Right hindlimb (tissue), 1 donor: Measurements from ENCODE around the gene SLC46A2.

Source experiments
- DNase-seq: peaks from one replicate; pipeline ENCODE4 v3.0.0-alpha.2; 2018

SLC46A2 gene

DNA sequence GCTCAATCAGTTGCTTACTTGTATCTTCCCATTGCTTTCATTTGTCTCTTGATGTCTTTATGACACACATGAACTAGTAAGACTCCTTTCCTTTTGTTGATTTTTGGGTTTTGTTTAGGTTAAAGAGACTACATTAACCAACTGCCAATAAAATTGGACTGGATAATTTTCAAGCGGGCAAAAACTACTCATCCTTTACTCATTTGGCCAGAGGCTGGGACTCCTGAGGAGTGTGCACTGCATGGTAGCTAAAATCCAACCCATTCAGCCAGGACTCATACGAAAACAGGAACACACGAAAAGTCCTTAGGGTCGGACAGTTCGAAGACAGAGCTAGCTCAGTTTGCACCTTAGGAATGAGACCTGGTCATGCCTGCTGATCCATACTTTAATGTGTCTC, 6.0 kb downstream of the SLC46A2 start:
- DNase-seq, result no peak

DNA sequence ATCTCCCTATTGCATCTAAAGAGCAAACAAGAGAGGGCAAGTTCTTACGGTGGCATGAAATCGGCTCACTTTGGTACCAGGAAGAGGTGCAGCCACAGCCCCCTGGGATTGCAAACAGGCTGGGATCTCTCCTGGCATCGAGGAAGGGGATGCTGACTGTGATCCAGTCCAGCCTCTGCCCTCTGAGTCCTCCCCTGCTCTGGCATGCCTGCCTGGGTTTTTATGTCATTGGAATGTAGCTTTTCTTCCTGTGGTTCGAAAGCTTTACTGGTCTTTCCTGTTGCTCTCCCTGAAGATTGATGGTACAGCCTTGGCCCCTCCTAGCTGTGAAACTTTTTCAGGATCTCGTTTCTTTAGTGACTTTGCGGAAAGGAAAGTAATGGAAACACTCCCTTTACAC, 6.6 kb downstream of the SLC46A2 start:
- no peak for DNase-seq

DNA sequence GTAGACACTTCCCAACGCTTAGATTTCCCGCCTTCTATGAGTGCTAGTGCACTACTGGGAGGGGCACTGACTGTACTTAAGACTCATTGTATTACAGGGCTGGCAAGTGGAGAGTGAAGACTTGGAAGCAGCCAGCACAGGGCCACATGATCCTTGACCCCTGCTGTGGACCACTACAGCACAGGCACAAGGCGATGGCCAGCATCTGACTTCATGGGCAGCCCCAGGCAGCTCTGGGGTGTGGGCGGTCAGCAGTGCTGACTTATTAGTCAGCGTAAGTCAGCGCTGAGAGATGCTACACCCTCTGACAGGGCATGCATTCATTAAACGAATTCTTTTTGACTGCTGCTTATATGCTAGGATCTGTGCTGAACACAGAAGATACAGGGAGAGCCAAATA, 9.3 kb downstream of the SLC46A2 start:
- DNase-seq, result no peak

DNA sequence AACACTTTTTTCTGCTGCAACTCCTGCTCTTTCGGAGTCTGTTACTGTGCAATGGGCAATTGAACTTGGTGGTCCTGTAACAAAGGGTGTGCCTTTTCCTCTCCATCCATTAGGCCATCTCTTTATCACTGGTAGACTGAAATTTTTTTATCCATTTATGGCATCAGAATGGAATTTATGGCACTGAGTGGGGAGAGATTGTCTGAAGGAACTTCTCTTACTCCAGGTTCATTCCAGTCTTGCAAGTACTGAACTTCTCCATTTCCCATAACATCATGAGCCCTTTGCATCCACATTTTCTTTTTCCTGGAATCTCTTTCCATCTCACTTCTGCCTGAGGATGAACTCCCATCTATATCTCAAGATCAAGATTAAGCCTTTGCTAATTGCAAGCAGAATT, 10.0 kb downstream of the SLC46A2 start:
- DNase-seq, result no peak

DNA sequence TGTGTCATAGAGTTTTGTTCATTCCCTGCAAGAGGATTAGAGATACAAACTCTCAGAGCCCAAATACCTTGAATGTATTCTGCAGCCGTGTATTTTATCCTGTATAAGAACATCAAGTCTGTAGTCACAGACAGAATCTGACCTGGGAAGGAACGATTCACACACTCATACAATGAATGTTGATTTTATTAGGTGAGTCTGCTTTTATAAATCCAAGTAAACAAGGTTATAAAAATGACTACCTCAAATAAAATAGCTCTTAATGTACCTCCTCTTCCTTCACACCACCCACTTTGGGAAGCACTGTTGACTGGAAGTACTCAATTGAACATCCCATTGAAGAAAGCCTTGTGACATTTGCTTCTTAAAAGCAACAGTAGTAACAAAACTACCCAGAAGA, 11.9 kb downstream of the SLC46A2 start:
- DNase-seq, result no peak

DNA sequence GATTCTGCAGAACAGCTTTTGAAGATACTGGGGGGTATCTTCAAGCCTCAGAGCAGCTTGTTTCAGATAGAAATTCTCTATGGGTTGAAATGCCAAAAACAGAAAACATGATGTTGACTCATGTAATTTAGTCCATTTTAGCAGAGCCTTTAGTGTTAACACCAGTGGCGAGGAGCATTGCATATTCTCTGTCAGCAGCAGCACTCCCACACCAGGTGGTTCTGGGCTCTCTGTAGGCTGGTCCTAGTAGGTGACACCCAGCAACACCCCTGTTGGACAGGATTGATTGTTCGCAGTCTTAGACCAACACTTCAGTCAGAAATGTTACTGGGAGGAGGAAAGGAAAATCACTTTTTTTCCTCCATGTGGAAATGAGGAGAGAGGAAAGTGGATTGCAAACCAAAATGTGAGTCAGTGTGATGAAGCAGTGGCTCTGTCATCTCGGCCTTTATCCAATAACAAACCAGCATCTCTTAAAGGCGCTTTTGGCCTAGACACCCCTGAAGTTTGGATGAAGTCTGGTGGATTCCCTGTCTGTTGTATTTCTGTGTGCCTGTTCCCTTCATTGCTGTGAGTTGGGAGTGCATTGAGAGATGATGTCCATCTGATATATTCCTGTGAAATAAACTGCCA, 16.8 kb downstream of the SLC46A2 start:
- no peak for DNase-seq

DNA sequence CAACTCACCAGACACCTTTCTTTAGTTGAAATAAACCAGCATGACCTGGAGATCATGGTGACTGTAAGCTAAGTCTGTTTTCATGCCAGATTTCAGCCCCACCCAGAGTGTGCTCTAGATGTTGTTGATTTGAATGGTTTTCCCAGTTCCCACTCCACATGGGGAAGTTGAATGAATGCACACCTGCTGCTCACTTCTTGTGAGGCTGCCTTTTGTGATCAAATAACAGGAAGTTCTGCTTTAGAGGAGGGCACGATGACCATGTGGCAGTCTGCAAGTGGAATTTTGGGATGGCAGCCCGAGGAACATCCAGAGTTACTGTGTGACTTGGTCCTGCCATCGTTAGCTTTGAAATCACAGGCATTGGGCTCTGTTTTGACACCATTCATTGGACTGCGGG, 18.7 kb downstream of the SLC46A2 start:
- DNase-seq, result no peak

DNA sequence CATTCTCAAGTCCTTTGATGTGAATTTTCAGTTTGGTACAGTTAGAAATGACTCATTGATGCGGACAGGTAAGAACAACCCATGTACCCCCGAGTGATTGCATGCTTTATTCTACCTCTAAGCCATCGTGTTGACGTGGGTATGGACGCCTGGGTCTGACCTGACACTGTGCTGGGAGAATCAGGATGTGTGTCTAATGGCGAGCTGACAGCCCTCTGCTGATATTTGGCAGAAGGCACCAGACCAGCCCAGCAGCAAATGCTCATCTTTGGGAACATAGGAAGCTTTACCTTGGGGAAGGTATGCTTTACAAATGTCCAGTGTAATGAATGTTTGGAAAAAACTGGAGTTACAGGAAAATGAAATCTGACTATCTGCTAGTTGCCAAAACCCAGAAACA, 20.1 kb downstream of the SLC46A2 start:
- no peak for DNase-seq

DNA sequence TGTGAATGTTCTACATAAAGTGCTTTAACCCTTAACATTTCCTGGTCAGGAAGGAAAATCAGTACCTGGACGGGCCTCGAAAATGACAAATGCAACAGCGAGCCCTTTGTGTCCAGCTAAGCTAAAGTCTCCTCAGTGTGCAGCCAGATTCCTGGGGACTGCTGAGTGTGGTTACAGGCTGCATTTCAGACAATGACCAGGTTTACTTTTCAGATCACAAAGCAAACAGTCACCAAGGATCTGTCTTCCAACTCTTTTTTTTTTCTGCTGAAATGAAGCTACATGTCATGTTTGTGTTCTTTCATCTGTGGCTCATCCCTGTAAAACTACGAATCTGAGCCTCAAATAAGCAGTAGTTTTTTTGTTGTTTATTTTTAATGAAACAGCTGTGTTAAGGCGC, 20.8 kb downstream of the SLC46A2 start:
- DNase-seq, result no peak

DNA sequence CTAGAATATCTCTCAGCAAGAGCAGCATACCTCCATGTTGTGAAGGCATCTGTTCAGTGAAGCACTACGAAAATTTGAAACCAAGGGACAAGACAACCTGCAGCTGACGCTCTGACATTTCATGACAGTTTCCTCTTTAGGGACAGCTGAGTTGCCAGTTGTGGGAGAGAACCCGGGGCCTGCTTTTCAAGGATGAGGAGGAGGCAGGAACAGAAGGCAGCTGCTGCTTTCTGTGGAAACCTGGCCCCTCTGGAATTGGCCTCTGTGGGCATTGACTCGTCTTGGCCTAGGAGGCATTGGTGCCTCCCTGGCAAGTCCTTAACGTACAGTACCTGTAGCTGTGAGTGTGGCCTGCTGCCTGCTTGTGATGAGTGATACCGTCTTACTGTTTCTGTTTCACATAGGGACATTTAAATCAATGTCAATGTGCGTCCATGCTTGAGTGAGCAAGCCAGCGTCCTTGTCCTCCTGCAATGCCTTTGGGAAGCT, 21.6 kb downstream of the SLC46A2 start:
- peak; percentile 45 for DNase-seq

DNA sequence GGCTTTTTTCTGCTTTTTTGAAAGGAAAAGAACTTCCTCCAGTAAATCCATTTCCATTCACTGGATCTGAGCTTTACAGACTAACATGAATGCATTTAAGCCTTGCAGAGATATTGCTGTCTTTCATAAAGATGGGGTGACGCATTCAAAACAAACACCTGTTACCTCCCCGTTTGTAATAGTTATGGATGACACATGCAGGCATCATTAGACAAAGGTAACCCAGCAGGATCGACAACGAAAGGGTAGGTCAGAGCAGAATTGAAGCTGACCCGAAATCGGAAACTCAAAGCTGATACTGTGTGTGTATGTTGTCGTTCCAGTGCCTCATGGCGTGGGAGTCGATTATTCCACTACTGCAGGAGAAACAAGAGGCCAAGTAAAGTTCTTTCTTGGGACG, 22.2 kb downstream of the SLC46A2 start:
- DNase-seq, result no peak

DNA sequence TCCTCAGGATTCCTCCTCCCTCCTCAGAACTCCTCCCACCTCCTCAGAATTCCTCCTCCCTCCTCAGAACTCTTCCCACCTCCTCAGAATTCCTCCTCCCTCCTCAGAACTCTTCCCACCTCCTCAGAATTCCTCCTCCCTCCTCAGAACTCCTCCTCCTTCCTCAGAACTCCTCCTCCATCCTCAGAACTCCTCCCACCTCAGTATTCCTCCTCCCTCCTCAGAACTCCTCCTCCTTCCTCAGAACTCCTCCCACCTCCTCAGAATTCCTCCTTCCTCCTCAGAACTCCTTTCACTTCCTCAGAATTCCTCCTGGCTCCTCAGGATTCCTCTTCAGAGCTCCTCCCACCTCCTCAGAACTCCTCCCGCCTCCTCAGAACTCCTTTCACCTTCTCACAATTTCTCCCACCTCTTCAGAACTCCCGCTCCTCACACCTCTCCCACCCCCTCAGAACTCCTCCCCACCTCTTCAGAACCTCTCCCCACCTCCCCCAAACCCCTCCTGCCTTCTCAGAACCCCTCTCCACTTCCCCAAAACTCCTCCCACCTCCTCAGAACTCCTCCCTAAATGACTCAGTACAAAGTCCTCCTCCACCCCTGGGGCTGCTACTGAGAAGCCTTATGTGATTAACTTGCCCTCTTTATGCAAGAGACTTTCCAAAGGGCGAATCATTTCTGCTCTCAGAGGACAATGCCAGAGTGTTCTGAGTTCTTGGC, 23.2 kb downstream of the SLC46A2 start:
- no peak for DNase-seq

DNA sequence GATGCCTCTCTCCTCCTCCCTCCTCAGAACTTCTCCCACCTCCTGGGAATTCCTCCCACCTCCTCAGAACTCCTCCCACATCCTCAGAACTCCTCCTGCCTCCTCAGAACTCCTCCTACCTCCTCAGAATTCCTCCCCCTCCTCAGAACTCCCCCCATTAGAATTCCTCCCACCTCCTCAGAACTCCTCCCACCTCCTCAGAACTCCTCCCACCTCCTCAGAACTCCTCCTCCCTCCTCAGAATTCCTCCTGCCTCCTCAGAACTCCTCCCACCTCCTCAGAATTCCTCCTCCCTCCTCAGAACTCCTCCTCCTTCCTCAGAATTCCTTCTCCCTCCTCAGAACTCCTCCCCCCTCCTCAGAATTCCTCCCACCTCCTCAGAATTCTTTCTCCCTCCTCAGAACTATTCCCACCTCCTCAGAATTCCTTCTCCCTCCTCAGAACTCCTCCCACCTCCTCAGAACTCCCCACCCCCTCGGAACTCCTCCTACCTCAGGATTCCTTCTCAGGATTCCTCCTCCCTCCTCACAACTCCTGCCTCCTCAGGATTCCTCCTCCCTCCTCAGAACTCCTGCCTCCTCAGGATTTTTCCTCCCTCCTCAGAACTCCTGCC, 23.9 kb downstream of the SLC46A2 start:
- no peak for DNase-seq

DNA sequence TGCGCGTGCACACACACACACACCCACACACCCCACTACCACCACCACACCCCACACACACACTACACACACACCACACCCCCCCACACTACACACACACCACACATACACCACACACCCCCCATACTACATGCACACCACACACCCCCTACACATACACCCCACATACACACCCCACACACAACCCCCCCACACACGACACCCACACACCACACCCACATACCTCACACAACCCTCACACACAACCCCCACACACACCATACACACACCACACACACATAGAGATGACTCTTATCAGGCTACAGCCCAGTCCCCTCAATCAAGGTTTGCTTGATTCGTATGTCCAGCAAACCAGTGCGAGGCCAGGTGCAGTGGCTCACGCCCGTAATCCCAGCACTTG, 25.7 kb downstream of the SLC46A2 start:
- DNase-seq, result no peak

DNA sequence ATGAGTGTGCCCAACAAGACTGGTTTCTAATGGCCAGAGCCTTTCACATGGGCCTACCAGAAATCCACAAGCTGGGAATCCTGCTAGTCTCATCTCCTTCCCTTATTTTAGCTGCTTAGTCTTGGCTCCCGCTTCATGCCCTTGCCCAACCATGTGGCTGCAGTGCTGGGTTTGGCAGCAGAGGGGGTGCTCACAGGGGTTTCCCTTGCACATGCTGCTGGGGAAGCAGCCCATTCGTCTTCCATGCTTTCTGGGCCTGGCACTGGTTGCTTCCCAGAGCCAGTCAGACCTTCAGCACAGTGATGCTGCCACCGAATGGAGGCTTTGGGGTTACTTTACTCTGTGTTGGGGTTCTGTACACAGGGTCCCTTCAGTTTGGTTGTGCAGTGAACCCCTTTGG, 26.3 kb downstream of the SLC46A2 start:
- DNase-seq, result no peak

DNA sequence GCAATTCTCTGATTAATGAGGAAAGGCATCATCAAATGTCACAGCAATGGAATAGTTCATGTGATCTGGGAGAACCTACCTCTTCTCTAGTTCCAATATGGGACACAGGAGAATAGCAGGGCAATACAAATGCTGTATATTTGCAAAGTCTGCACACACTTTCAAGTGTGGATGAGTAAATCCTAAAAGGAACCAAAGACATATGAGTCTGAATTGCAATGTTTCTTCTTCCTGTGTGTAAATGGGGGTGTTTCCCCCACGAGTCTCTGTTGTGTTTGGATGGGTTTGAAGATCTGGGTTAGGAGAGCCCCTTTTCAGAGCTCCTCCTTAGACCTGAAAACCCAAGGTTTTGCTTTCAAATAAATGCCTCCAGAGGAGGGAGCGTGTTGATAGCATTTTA, 26.9 kb downstream of the SLC46A2 start:
- DNase-seq, result no peak

DNA sequence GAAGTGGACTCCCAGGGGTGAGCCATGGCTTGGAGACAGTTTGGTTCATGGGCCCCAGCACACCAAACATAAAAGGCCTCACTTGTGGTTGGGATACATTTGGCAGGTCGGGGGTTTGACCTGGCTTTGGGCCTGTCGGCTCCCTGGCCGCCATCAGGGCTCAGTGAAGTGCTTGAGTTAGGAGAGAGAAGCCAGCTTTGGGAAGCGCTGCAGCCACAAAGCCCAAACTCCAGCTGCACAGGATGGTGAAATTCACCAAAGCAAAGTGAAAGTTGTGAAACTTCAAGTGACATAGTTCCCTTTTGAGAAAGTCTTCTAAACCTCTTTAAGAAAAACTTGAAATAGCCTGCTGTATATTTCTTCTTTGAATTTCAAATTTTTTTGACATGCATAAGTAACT, 27.5 kb downstream of the SLC46A2 start:
- no peak for DNase-seq

DNA sequence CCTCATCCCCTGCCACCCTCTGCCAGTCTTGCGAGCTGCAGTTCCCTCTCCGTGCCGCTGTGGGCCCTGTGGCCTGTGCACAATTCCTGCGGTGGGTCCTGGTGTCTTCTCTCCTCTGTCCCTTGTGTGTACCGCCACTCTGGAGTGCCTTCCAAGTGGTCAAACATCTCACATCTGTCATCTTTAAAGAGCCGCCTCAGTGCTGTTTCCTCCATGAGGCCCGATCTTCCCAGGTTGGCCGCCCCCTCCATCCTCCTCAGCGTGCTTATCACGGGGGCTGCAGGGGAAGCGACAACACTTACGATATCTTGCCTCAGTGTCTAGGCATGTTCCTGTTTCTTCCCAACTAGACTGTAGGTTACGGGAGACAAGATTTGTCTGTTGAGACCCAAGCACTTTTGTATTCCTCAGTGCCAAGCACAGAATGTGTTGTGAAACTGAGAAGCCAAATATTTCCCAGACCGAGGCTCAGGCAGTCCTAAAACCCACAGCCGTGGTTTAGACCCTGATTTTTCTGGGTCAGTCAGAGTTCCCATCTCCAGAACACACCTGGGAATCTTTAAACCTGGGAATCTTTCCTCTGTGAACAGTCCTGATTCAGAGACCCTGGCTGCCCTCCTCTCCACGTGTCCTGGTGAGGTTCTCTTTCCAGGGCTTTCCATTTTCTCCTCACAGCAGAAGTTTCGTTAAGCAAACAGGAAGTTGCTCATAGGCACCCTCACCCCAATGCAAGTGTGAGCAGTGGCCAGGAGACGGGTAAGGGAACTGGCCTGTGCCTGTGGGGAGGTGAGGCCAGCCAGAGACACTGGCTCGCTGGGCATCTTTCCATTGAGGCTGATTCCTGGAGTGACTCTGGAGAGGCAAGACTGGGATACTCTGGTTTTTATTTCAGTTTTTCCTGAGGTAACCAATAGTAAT, 28.8 kb downstream of the SLC46A2 start:
- no peak for DNase-seq

DNA sequence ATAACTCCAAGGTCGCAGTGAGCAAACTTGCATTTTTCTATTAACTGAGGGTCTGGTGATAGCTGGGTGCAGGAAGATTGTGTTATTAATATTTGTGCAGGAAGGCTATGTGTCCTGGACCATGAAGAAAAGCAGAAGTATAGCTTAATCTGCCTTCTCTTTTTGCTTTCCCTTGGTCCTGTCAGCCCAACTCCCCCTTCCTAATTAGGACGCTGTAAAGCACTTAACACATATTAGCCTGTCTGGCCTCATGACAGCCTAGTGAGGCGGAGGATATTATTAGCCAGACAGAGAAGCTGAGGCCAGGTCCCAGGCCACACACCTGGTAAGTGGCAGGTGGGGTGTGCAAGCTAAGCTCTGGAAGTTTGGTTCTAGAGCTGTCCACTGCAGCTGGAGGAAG, 29.5 kb downstream of the SLC46A2 start:
- no peak for DNase-seq

DNA sequence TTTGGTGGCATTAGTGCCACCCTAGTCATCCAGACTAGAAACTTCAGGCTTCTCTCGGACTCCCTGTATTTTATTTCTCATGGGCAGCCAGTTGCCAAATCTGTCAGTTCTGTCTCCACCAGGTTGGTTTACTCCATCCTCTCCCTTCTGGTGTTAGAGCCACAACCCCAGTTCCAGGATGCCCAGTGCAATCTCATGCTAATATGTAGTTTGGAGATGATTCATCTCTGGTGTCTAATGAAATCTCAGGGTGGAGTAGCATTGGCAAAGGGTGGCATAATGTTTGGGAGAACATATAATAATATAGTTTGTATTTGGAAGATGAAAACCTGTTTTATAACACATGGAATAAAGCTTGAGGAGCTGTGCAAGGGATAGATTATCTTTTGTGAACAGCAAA, 30.2 kb downstream of the SLC46A2 start:
- no peak for DNase-seq

DNA sequence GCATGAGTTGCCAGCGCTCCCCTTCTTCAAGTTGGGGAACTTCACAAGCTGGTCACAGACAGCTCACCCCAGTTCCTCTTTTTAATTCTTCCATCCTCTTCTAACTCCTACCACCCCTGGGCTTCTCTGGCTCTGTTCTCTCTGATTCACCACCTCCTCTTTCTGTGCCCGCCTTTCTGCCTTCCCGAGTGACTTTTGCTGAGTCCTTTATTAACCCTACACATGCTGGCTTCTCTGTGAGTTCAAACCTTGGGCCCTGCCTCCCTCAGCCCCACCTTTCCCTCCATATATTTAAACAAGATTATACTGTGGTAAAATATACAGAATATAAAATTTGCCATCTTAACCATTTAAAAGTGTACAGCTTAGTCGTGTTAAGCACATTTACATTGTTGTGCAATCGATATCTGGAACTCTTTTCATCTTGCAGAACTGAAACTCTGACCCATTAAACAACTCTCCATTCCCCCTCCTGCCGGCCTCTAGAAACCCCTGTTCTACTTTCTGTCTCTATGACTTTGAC, 32.0 kb downstream of the SLC46A2 start:
- no peak for DNase-seq

DNA sequence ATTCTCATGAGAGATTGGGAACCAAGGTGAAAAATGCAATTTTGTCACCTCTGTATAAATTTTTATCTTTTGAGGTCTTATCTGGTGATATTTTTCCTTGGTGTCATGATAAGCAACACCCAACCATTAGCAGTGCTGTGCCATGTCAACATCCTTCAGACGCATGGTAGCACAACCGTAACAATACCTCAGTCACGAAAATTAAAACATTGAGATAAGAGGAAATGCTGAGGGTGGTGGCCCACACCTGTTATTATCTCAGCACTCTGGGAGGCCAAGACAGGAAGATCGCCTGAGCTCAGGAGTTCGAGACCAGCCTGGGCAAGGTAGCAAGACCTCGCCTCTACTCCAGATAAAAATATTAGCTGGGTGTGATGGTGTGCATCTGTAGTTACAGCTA, 32.7 kb downstream of the SLC46A2 start:
- DNase-seq, result no peak

DNA sequence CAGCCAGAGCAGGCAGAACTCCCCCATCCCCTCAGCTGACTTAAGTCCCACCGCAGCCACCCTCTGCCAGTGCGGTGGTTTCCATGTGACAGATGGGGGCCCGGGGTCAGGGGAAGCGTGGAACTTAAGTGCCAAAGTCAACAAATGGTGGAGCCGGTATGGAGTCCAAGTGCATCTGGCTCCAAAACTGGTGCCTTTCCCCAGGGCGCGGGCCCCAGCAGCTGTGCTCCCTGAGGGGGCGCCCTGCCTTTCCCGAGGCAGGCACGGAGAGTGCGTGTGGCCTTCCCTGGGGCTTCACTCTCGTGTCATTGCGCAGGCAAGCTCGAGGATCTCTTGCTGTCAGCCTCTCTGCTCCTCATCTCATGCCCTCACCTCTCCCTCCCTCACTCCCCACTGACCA, 33.8 kb downstream of the SLC46A2 start:
- DNase-seq, result no peak
